Lung (tissue), 12 donors: ENCODE results near the gene AMZ1. TPM values are rescaled to one million over a fixed set of nuclear protein-coding genes. Genes with fewer than 3 reads are reported as not detected.

Experiments used
- ATAC-seq: fragments of 200-7000 bp; cut with Tn5 transposase; one replicate; pipeline ENCODE4 v1.9.1; 2020; ENCODE audit warnings: moderate number of reproducible peaks; ENCODE audit not compliant: insufficient read depth, low FRiP score
- DNase-seq, 3 donors: peaks; one replicate each; pipeline ENCODE4 v3.0.0-alpha.2; 2013 to 2017
- H3K27ac ChIP-seq, 2 donors: one replicate each; pipeline ENCODE4 v1.5.1; 2013; ENCODE audit warnings: mild to moderate bottlenecking in 2 of 2, moderate library complexity in 2 of 2, control low read depth in 1 of 2, inconsistent platforms in 1 of 2, low read depth in 1 of 2, low read length in 1 of 2
- H3K27me3 ChIP-seq, 3 donors: one replicate each; pipeline ENCODE4 v1.5.1; 2013; ENCODE audit warnings: low read length in 2 of 3; ENCODE audit not compliant: control insufficient read depth in 3 of 3, insufficient read depth in 3 of 3
- H3K36me3 ChIP-seq, 4 donors: one replicate each; pipeline ENCODE4 v1.5.1; 2013; ENCODE audit warnings: low read length in 4 of 4, mild to moderate bottlenecking in 1 of 4, moderate library complexity in 1 of 4; ENCODE audit not compliant: control insufficient read depth in 4 of 4, insufficient read depth in 4 of 4
- H3K4me1 ChIP-seq, 5 donors: one replicate each; pipeline ENCODE4 v1.5.1; 2013; ENCODE audit warnings: low read length in 5 of 5, mild to moderate bottlenecking in 2 of 5, moderate library complexity in 1 of 5; ENCODE audit not compliant: control insufficient read depth in 5 of 5, insufficient read depth in 5 of 5
- H3K4me3 ChIP-seq: one replicate; pipeline ENCODE4 v1.5.1; 2013; ENCODE audit warnings: mild to moderate bottlenecking, control low read depth, moderate library complexity
- H3K9ac ChIP-seq, 2 donors: one replicate each; pipeline ENCODE4 v1.5.1; 2013; ENCODE audit warnings: low read length in 2 of 2, control low read depth in 1 of 2; ENCODE audit not compliant: insufficient read depth in 1 of 2
- H3K9me3 ChIP-seq, 4 donors: one replicate each; pipeline ENCODE4 v1.5.1; 2013; ENCODE audit warnings: low read length in 3 of 4, mild to moderate bottlenecking in 1 of 4, moderate library complexity in 1 of 4; ENCODE audit not compliant: control insufficient read depth in 4 of 4, insufficient read depth in 3 of 4
- WGBS, 2 donors: extraction: QIAGEN DNeasy Blood & Tissue Kit; methylation state at CpG; one replicate each; pipeline ENCODE4 v1.1.7; 2013; 5-methylcytosine and 5-hydroxymethylcytosine counted together
- polyA plus RNA-seq, 2 donors: library from polyadenylated mRNA; stranded (reverse); fragments of 200-250 nt; gene quantifications; one replicate each; pipeline ENCODE4 v1.2.1, GENCODE V29; 2013
- total RNA-seq, 2 donors: library from RNA; depleted of rRNA in 1 of 2; stranded (reverse); fragments of >200 nt in 1 of 2; gene quantifications; one replicate each; pipeline ENCODE4 v1.2.1, GENCODE V29; 2014 to 2021
- TF ChIP-seq, protein P1 (sequence below): IDR thresholded peaks from 2 replicates; pipeline ENCODE4 v1.5.1; 2012; ENCODE audit warnings: mild to moderate bottlenecking; ENCODE audit errors: control extremely low read depth, extremely low read depth
- donor health status: control.
- donor health status: control.
- donor health status: Bipolar disorder and iron deficiency.
- donor health status: healthy.
- donor health status: DM: yes; HTN: yes; CAD: no.

The AMZ1 gene
- total and polyA plus RNA-seq, 4 donors = 0.13 to 8.3 (median 0.52) TPM

DNA sequence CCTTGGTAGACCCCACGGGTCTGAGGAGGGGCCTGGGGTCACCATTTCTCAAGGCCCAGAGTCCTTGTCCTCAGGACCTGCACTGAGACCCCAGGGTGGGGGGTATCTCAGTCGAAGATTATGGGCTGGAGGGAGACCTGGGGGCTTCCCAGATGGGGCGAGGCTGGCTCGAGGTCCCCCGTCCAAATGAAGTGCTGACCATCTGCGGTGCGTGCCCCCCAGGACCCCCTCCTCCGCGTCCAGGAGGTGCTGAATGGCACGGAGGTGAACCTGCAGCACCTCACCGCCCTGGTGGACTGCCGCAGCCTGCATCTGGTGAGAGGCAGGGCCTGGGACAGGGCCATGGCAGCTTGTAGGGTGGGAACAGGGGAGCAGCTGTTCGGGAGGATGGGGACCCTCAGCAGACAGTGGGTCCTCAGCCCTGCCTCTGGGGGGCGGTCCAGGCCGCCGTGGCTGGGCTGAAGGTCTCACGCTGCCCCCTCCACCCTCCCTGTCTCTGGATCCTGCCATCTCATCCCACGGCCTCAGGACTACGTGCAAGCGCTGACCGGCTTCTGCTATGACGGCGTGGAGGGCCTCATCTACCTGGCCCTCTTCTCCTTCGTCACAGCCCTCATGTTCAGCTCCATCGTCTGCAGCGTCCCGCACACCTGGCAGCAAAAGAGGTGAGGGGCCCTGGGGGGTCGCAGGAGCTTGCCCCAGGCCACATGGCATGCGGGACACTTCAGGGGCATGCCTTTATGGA lies 32.0 kb upstream of the AMZ1 start:
- Histone ChIP-seq H3K9me3 (no peaks in the 10 kb centered on the region), H3K36me3 (peaks cover 0 to 50% (median 30%) of the 10 kb centered on the region in 4 donors), H3K27ac (no peak overlapping the region), H3K4me1 (no peaks in the 10 kb centered on the region), H3K4me3 (no peak overlapping the region), H3K27me3 (no peaks in the 10 kb centered on the region), H3K9ac (no peak overlapping the region)
- no peak for DNase-seq
- no peak for ATAC-seq
- WGBS, 2 donors = 94% methylated on average over 29 of the region's 29 CpGs
- TF ChIP-seq, protein P1, sequence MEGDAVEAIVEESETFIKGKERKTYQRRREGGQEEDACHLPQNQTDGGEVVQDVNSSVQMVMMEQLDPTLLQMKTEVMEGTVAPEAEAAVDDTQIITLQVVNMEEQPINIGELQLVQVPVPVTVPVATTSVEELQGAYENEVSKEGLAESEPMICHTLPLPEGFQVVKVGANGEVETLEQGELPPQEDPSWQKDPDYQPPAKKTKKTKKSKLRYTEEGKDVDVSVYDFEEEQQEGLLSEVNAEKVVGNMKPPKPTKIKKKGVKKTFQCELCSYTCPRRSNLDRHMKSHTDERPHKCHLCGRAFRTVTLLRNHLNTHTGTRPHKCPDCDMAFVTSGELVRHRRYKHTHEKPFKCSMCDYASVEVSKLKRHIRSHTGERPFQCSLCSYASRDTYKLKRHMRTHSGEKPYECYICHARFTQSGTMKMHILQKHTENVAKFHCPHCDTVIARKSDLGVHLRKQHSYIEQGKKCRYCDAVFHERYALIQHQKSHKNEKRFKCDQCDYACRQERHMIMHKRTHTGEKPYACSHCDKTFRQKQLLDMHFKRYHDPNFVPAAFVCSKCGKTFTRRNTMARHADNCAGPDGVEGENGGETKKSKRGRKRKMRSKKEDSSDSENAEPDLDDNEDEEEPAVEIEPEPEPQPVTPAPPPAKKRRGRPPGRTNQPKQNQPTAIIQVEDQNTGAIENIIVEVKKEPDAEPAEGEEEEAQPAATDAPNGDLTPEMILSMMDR = no peak

DNA sequence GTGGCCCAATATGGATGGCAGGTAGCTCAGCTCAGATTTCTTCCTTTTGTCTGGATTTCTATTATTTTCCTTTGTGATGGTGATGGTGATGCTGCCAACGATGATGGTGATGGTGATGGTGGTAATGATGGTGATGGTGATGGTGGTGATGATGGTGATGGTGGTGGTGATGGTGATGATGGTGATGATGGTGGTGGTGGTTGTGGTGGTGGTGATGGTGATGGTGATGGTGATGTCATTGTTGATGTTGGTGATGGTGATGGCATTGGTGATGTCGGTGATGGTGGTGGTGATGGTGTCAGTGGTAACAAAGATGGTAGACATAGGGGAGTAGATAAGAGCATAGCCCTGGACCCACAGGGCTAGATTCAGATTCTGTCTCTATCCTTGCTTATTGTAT lies 30.8 kb upstream of the AMZ1 start:
- TF ChIP-seq, protein P1 = no peak
- Histone ChIP-seq H3K27ac (no peak overlapping the region), H3K9ac (no peak overlapping the region), H3K36me3 (peaks cover 0 to 53% (median 26%) of the 10 kb centered on the region in 4 donors), H3K9me3 (no peaks in the 10 kb centered on the region), H3K27me3 (no peaks in the 10 kb centered on the region), H3K4me3 (no peak overlapping the region), H3K4me1 (no peaks in the 10 kb centered on the region)
- ATAC-seq (no peak), DNase-seq (no peak)
- WGBS, 2 donors = 48 to 61% methylated on average over 2 of the region's 2 CpGs

DNA sequence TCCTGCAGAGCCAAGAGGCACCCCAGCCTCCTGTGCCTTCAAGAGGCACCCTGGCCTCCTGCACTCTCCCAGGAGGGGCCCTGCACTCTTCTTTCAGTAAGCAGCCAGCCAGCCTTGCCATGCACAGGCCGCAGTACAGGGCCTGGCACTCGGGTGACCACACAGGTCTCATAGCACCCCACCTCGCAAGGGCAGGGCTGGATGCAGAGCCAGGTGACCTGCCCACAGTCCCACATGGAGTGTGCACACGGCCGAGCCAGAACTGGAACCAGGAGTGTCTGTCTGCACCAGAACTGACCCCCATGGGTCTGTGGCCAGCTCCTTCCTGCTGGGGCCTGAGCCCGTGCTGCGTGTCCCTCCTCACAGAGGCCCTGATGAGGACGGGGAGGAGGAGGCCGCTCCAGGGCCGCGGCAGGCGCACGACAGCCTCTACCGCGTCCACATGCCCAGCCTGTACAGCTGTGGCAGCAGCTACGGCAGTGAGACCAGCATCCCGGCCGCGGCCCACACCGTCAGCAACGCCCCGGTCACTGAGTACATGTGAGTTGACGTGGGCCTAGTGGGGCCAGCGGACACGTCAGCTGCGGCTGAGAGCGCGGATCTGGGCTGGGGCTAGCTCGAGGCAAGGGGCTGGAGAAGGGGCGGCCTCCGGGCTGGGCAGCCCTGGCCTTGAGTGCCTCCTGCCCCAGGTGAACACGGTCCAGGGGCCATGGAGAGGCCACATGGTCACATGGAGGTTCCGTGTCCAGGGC lies 29.9 kb upstream of the AMZ1 start:
- H3K9me3 ChIP-seq = no peaks in the 10 kb centered on the region
- H3K36me3 ChIP-seq = peaks cover 0 to 51% (median 20%) of the 10 kb centered on the region in 4 donors
- 95 to 98% methylated on average over 25 to 33 of the region's 33 CpGs for WGBS, 2 donors
- no peak overlapping the region for H3K27ac ChIP-seq
- TF ChIP-seq, protein P1 = no peak
- no peak overlapping the region for H3K4me3 ChIP-seq
- ATAC-seq (no peak), DNase-seq (no peak)
- H3K9ac ChIP-seq = no peak overlapping the region
- no peaks in the 10 kb centered on the region for H3K27me3 ChIP-seq
- H3K4me1 ChIP-seq = peaks cover 0 to 6% (median 0%) of the 10 kb centered on the region in 5 donors
